ENCODE measurements around the gene PEMT. TPM values are rescaled to one million over a fixed set of nuclear protein-coding genes. Genes with fewer than 3 reads are reported as not detected.

Gene PEMT
- total and polyA plus RNA-seq, 2 of the 4 experiments (the other 2 are of a cell fraction) = 23.3 to 49.5 TPM

- dilution Hi-C loops (cut with HindIII; ENCODE audit: low sequenced_read_pairs, unreplicated experiment) (no loop called here), intact Hi-C loops (cut with micrococcal nuclease) (no loop called here), in situ Hi-C loops (cut with MboI; ENCODE audit: low sequenced_read_pairs) (no loop called here)
- H2AK9ac ChIP-seq (replicated peaks; ENCODE audit: low read depth, low read length, poor library complexity) = peak overlapping the region; percentile 45
- no peaks in the 10 kb centered on the region for H3K9me3 ChIP-seq (ENCODE audit: control insufficient read depth, insufficient read depth, low read length)
- H3K56ac ChIP-seq (ENCODE audit: extremely low read depth, insufficient read depth, low read length) = no peak overlapping the region
- no peak overlapping the region for H3K9ac ChIP-seq (ENCODE audit: low read depth, low read length)
- no peak overlapping the region for H4K91ac ChIP-seq (ENCODE audit: insufficient read depth, low read depth, low read length)
- no peak overlapping the region for H3K14ac ChIP-seq (replicated peaks; ENCODE audit: low read depth, low read length)
- H4K8ac ChIP-seq (ENCODE audit: low read depth in 2 of 2, low read length in 2 of 2) = no peak overlapping the region
- DNase-seq (no peak), ATAC-seq (ENCODE audit: low read depth) (no peak)
- H2BK20ac ChIP-seq (ENCODE audit: low read depth, low read length) = no peak overlapping the region
- H3K4me3 ChIP-seq (ENCODE audit: insufficient read depth, low read depth, low read length) = no peak overlapping the region
- H3K9me1 ChIP-seq (ENCODE audit: insufficient read depth, low read length) = peaks cover 8% of the 10 kb centered on the region
- no peak overlapping the region for H2AFZ ChIP-seq (replicated peaks; ENCODE audit: low read length, poor library complexity)
- 93% methylated on average over 2 of the region's 4 CpGs; no CpG with 5 or more reads in 1 of the 2 experiments for WGBS, 2 experiments (ENCODE audit: extremely low coverage in 2 of 2, insufficient read length in 1 of 2)
- no peak overlapping the region for H3K18ac ChIP-seq (ENCODE audit: low read depth, low read length)
- no peak overlapping the region for H3K4me2 ChIP-seq (ENCODE audit: low read depth, low read length)
- H3K4ac ChIP-seq (ENCODE audit: low read depth, low read length) = no peak overlapping the region
- TF ChIP-seq MAFK (IDR thresholded peaks at IDR 0.05; ENCODE audit: low read depth, low read length) = no peak
- no peak for TF ChIP-seq CEBPB (IDR thresholded peaks at IDR 0.05; ENCODE audit: low read depth, low read length)
- no peak for TF ChIP-seq CTCF (conservative IDR thresholded peaks at IDR 0.05; ENCODE audit: low read depth, low read length)
- TF ChIP-seq MXI1 (IDR thresholded peaks at IDR 0.05; ENCODE audit: borderline replicate concordance, low read depth, low read length) = no peak
- no peak for TF ChIP-seq ELK1 (IDR thresholded peaks at IDR 0.05; ENCODE audit: borderline replicate concordance, low read depth, low read length)
- TF ChIP-seq RAD21 (IDR thresholded peaks at IDR 0.05; ENCODE audit: low read length) = no peak
- no peak for TF ChIP-seq RFX5 (IDR thresholded peaks at IDR 0.05; ENCODE audit: low read depth, low read length)
- TF ChIP-seq MAZ (IDR thresholded peaks at IDR 0.05; ENCODE audit: borderline replicate concordance, low read depth, low read length) = no peak
- TF ChIP-seq CHD1 (IDR thresholded peaks at IDR 0.05; ENCODE audit: low read depth, low read length) = no peak
- no peak for TF ChIP-seq FOS (IDR thresholded peaks at IDR 0.05; ENCODE audit: low read depth, low read length)
- TF ChIP-seq POLR2A (IDR thresholded peaks at IDR 0.05; ENCODE audit: low read depth, low read length) = no peak
- no peak for TF ChIP-seq SMC3 (IDR thresholded peaks at IDR 0.05; ENCODE audit: low read depth, low read length)
- TF ChIP-seq USF2 (IDR thresholded peaks at IDR 0.05; ENCODE audit: low read depth, low read length) = no peak
- TF ChIP-seq NFE2L2 (IDR thresholded peaks at IDR 0.05; ENCODE audit: low read depth, low read length) = no peak
- no peak for TF ChIP-seq RCOR1 (IDR thresholded peaks at IDR 0.05; ENCODE audit: insufficient replicate concordance, low read length)
- no peak for TF ChIP-seq BHLHE40 (IDR thresholded peaks at IDR 0.05; ENCODE audit: low read depth, low read length)
- CTCF ChIA-PET = no interaction called here
- no peak overlapping the region for H2BK15ac ChIP-seq (ENCODE audit: low read depth, low read length)
- H3K36me3 ChIP-seq (ENCODE audit: control insufficient read depth, insufficient read depth, low read length) = no peaks in the 10 kb centered on the region
- no peaks in the 10 kb centered on the region for H4K20me1 ChIP-seq (ENCODE audit: insufficient read depth, low read length)
- H2AK5ac ChIP-seq (ENCODE audit: low read depth, low read length) = no peak overlapping the region
- BruUV-seq (replicated peaks) = no TSS peak
- H3K79me1 ChIP-seq (ENCODE audit: low read depth in 1 of 2, low read length in 2 of 2) = peaks cover 4 to 20% of the 10 kb centered on the region in 2 experiments; a peak in 3 of 4 replicates
- H2BK5ac ChIP-seq (ENCODE audit: low read depth, low read length, poor library complexity, severe bottlenecking) = no peak overlapping the region
- no peak overlapping the region for H4K5ac ChIP-seq (ENCODE audit: low read depth, low read length)
- H3K23ac ChIP-seq (ENCODE audit: low read depth, low read length) = no peak overlapping the region
- H3K27ac ChIP-seq (ENCODE audit: insufficient read depth, low read length) = no peak overlapping the region
- POLR2A ChIA-PET (ENCODE audit: unreplicated experiment) = no interaction called here
- no peaks in the 10 kb centered on the region for H3K27me3 ChIP-seq (ENCODE audit: control insufficient read depth, insufficient read depth, low read length)
- H3K4me1 ChIP-seq (ENCODE audit: control insufficient read depth, insufficient read depth, low read length) = 0 out of 2 replicates have a peak, but pooled peaks cover 2% of the 10 kb centered on the region
- no peak overlapping the region for H2BK120ac ChIP-seq (ENCODE audit: low read depth, low read length)
Measured at GRCh38 chr17:17595755-17596154, 4.2 kb upstream of the PEMT start.

All from IMR-90 (cell line).